Activated CD4-positive, CD25-positive, alpha-beta regulatory T cell treated with anti-CD3 and anti-CD28 coated beads, Interleukin-2, amount 50 U/mL, for 72 hours (primary cell): ENCODE results near the gene IL1RN.

Experiments used
- DNase-seq: peaks from one replicate; pipeline ENCODE4 v3.0.0; 2021

Gene IL1RN

GRCh38 chr2:113157118-113157896 is 29.9 kb downstream of the IL1RN start:
- DNase-seq, result peak; percentile 48

DNA sequence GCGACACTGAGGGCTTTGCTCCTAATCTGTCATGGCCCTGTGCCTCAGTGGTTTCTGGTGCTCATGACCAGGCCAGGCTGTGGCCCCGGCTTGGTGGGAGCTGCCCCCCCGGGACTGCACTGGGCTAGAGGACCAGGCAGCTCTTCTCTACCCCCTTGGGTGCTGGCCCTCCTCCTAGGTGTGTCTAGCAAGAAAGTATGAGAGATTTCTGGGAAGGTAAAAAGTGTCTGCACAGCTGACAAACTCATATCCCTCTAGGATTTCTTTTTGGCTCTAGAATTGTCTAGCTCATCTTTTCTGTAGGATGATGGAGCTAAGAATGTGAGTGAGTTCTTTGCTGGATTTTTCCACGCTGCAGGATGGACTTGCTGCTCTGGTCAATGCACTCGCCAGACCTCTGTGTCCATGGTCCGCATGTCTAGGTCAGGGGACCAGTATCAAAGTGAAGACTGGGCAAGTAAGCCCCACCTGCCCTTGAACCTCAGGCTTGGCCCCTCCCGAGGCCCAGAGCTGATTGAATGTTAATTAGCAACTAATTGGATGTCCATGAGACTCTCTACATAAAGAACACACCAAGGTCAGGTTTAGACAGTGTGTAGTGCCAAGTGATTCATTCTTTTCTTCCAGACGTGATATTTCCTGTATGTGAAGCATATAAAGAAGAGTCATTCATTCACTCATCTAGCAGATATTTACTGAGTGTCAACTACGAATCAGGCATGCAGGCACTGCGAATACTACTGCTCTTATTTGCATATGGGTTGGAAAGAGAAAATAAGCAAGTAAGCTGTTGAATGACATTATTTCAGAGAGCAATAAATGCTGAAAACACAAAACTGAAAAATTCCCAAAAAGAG is 30.7 kb downstream of the IL1RN start:
- DNase-seq, result peak; percentile 26

DNA sequence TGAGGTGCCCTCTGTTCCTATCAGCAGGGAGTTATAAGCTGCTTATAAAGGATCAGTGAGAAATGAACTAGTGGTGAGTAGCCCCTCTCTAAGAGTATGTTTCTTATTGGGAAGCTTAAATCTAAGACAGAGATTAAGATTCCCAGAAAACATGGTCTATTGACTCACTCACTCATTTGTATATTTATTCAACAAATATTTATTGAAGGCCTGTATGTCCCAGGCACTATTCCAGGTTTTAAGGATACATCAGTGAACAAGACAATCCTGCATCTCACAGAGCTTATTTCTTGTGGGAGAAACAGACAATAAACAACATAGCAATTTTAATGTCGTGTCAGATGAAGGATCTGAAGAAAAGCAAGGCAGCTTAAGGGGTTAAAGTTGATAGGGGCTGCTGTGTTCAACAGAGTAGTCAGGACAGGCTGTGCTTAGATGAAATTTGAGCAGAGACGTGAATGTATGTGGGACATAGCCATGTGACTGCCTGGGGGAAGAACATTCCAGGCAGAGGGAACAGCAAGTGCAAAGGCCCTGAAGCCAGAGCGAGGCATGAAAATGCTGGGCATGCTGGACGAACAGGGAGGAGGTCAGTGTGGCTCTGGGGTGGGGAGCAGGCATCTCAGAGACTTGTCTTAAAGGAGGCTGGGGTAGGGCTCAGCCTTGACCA is 31.6 kb downstream of the IL1RN start:
- DNase-seq, result no peak

DNA sequence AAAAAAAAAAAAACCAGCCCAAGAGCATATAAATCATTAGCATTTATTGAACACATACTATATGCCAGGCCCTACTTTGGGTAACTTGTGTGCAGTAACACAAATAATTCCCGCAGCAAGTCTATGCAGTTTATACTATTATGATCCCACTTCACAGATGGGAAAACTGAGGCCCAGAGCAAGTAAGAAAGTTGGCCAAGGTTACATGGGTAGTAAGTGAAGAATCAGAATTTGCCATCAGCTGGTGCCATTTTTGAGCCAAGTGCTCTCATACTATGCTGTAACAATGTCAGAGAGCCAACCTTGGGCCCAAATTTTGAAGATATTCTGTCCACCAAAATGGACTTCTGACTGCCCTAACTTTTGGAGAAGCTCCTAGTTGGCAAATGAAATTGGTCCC is 32.9 kb downstream of the IL1RN start:
- no peak for DNase-seq

DNA sequence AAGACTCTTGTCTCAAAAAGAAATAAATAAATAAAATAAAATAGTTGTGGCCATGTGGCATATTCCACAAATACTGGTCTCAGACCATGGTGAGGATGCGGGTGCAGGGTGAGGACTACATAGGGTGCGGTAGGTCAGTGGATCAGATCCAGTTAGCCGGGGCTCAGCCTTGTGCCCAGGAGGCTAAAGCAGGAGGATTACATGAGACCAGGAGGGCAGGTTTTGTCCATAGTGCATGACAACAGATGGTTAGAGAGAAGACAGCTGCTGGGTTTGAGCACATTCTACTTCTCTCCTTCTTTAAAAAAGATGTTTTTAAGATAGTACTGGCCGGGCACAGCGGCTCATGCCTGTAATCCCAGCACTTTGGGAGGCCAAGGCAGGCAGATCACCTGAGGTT is 33.6 kb downstream of the IL1RN start:
- DNase-seq, result no peak

DNA sequence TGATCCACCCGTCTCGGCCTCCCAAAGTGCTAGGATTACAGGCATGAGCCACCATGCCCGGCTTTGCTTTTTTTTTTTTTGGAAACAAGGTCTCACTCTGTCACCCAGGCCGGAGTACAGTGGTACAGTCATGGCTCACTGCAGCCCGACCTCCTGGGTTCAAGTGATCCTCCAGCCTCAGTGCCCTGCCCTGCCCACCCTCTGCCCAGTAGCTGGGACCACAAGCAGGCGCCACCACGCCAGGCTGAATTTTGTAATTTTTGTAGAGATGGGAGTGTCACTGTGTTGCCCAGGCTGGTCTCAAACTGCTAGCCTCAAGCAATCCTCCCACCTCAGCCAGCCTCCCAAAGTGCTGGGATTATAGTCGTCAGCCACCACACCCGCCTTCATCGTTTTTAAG is 34.8 kb downstream of the IL1RN start:
- DNase-seq, result no peak

DNA sequence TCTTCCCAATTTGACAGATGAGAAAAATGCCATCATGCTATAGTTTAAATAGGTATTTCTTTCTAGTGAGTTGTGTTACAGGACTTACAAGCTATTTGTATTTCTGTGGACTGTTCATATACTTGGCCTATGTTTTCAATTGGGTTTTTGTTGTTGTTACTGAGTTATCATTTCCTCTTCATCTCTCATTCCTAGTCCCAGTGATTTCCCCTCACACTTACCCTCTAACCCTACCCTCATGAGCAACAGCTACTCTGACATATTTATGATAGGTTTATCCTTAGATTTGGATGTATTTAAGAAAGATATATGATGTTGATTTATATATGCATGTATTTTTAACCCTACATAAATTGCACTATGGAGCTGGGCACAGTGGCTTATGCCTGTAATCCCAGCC is 35.5 kb downstream of the IL1RN start:
- no peak for DNase-seq

DNA sequence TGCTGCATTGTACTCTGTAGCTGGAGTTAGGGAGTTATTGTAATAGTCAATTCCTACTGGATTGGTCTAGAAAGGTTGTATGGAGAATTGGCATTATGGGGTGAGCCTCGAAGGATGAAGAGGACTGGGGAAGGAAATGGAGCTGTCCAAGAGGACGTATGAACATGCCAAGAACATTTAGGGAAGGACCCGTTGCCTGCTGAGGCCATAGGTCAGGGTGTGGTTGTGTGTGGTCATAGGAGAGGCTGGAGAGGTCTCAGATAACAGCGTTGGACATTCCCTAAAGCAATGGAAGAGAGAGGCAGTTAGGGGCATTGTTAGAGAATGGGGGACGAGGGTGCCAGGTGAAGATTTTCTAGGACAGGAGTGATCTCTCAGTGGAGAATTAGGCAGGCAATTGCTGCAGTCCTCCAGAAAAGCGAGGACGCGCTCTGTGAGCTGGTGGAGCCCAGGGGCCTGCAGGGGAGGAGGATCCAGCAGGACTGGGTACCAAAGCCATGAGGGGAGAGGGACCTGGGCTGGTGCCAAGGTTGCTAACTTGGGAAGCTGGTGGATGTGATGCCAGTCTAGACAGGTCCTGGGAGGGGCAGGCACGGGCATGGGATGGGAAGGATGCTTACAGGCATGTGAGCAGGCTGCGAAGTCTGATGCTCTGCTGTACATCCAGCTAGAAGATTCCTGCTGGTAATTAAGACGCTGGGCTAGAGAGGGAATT is 37.0 kb downstream of the IL1RN start:
- no peak for DNase-seq

DNA sequence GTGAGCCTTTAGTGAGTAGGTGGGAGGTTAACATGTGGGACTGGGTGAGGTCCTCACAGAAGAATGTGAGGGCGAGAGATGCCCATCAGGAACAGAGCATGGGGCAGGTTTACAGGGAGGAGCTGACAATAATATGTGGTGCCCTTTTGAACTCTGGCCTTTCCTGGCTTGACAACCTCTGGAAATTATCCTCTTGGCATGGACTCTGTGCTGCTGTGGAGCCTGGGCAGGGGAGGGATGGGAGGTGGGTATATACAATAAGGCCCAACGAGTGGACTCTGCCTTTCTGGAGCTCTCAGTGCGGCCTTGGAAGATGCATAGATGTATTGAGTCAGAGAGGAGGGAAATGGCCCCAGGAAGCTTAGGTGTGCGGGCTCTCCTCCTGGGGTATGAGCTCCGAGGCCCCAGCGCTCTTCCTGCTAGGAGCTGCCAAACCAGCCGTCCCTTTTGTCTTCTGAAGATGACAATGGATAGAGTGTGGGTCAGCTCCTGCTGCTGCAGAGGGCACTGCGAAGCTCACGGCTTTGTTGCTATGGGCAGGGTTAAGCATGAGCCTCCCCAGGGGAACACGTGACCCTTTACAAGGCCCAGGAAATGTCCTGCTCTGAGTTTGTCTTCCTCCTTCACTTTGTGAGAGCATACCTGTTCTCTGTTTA is 37.7 kb downstream of the IL1RN start:
- DNase-seq, result no peak

- DNase-seq, result no peak
Measured at GRCh38 chr2:113166187-113166645, 38.8 kb downstream of the IL1RN start.

- no peak for DNase-seq
Measured at GRCh38 chr2:113167115-113167932, 39.9 kb downstream of the IL1RN start.

- no peak for DNase-seq
Measured at GRCh38 chr2:113167962-113168340, 40.6 kb downstream of the IL1RN start.

GRCh38 chr2:113169002-113169530 is 41.7 kb downstream of the IL1RN start:
- no peak for DNase-seq

- no peak for DNase-seq
Measured at GRCh38 chr2:113169586-113169985, 42.2 kb downstream of the IL1RN start.

- no peak for DNase-seq
Measured at GRCh38 chr2:113171334-113172075, 44.1 kb downstream of the IL1RN start.

DNA sequence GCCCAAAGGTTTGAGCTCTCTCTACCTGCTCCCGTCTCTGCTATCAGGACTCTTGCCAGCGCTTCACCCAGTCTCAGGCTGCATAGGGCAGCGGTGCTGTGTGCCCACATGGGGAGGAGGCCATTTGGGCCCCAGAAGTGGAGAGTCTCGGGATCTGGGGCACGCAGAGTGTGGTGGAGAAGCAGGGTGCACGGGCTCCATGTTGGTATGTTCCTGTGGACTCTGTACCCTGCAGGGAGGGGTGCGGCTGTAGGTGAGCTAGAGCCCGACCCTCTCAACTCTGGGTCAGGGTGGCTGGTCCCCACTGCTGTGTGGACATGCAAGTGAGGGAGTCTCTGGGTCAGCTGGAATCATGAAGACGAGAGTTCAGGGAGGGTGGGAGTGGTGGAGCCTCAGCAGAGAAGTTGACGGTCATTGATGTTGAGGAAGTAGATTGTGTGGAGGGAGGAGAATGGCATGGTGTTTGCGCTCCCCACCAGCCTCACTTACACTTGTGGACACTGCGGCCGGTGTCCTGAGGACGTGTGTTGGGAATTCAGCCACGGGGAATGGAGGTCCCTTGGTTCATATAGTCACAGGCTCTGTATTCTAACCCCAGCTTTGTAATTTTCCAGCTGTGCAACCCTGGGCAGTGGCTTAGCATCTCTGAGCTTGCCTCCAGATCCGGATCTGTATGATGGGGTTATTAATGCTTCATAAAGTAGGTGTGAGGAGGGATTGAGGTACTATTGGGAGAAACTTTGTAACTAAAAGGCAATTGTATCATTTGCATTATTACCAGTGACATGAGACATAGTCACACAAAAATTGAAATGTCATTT is 45.5 kb downstream of the IL1RN start:
- DNase-seq, result no peak

DNA sequence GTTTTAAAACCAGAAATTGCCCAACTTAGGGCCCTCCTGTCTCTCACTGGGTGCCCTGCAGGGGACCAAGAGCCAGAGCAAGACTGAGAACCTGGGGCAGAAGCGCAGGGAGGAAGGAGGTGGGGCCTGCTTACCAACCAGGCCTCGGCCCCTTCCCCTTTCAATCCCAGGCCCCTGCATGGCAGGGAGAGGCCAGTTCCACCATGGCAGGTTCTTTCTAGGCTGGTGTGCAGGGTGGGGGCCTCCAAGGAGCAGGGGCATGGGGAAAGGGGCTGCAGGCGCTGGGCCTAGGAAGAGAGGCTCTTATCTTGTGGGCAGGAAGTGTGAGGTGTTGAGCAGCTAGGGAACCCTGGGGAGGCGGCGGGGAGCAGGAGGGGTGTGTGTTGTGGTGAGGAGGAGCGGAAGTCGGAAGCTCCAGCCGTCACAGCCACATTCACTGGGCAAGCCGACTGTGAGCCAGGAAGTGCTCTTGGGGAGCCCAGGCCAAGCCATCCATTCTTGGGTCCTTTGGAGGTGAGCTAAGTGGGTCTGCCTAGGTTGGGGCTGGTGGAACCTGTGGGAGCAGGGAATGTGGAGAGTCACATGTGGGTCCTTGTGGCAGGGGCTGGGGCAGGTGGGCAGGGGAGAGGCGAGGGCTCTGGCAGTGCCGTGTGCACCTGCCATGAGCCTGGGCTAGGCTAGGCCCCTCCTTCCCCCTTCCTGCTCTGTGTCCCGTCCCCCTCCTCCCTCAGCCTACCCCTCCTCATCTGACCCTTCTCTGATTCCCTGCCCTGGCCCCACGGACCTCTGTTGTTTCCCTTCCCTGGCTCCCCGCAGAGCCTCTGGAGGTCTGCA is 46.4 kb downstream of the IL1RN start, which contains the start of gene PSD4:
Gene PSD4, plus strand, starts transcription at position 430 of the 834 bp plus-strand sequence. CDS start 8,486 bp downstream, outside the sequence.
- DNase-seq, result peak; percentile 82

DNA sequence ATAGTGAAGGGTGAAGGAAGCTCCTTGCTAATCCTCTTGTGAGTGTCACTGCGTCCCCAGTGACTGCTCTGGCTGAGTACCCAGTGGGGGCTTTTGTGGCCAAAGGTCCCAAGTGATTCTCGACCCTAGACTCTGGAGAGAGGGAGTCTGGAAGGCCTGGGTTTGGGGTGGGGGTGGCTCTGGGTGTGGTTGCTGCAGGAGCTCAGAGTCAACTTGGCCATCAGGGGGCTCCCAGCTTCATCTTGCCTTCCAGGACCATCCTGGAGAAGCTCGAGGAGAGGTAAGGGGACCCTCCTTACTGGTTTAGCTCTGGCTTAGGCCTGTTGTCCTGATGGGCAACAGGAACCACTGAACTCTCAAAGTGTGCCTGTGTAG is 47.0 kb downstream of the IL1RN start:
- DNase-seq, result no peak
